IMR-90 (cell line): Measurements from ENCODE around the gene SLC27A2.

Experiments
- CEBPB ChIP-seq: IDR thresholded peaks from 2 replicates; pipeline ENCODE4 v1.6.1; 2012; ENCODE audit warnings: low read depth, low read length, improper control_type of control experiment
- CHD1 ChIP-seq: IDR thresholded peaks from 2 replicates; pipeline ENCODE4 v1.6.1; 2012; ENCODE audit warnings: low read depth, low read length, improper control_type of control experiment
- CTCF ChIP-seq: conservative IDR thresholded peaks from 2 replicates; pipeline ENCODE4 v1.5.1; 2012; ENCODE audit warnings: mild to moderate bottlenecking, low read depth, low read length, improper control_type of control experiment
- FOS ChIP-seq: fragments of 150-350 bp; IDR thresholded peaks from 2 replicates; pipeline ENCODE4 v1.6.1; 2016; ENCODE audit warnings: low read depth, low read length
- MXI1 ChIP-seq: IDR thresholded peaks from 2 replicates; pipeline ENCODE4 v1.6.1; 2012; ENCODE audit warnings: low read depth, mild to moderate bottlenecking, low read length, moderate library complexity, borderline replicate concordance
- POLR2A ChIP-seq: IDR thresholded peaks from 2 replicates; pipeline ENCODE4 v1.6.1; 2012; ENCODE audit warnings: mild to moderate bottlenecking, low read depth, low read length
- RAD21 ChIP-seq: IDR thresholded peaks from 2 replicates; pipeline ENCODE4 v1.6.1; 2012; ENCODE audit warnings: low read length, improper control_type of control experiment
- RFX5 ChIP-seq: IDR thresholded peaks from 2 replicates; pipeline ENCODE4 v1.8.0; 2012; ENCODE audit warnings: low read depth, mild to moderate bottlenecking, low read length, moderate library complexity
- SMC3 ChIP-seq: fragments of 150-350 bp; IDR thresholded peaks from 2 replicates; pipeline ENCODE4 v1.6.1; 2016; ENCODE audit warnings: low read depth, mild to moderate bottlenecking, antibody characterized with exemption, low read length, moderate library complexity
- USF2 ChIP-seq: fragments of 150-350 bp; IDR thresholded peaks from 2 replicates; pipeline ENCODE4 v1.6.1; 2017; ENCODE audit warnings: mild to moderate bottlenecking, antibody characterized with exemption, low read length, low read depth

GRCh38 chr15:50222181-50222580, 40.2 kb downstream of the SLC27A2 start:
- TF ChIP-seq CTCF = no peak
- no peak for TF ChIP-seq POLR2A
- TF ChIP-seq FOS = no peak
- no peak for TF ChIP-seq RAD21
- TF ChIP-seq RFX5 = no peak
- no peak for TF ChIP-seq USF2
- TF ChIP-seq CHD1 = no peak
- TF ChIP-seq CEBPB = no peak
- TF ChIP-seq SMC3 = no peak
- TF ChIP-seq MXI1 = no peak
